Stomach (tissue), 9 donors: ENCODE measurements around the gene DIAPH3. TPM values are rescaled to one million over a fixed set of nuclear protein-coding genes. Genes with fewer than 3 reads are reported as not detected.

Experiments
- DNase-seq, 2 donors: peaks; one replicate each; pipeline versions ENCODE4 v3.0.0 to v3.0.0-alpha.2; 2013 to 2019
- H3K27ac ChIP-seq, 5 donors: fragments of 200-600 bp in 4 of 5; sonication (generic) in 4 of 5; one replicate each; pipeline ENCODE4 v1.5.1; 2013 to 2019; ENCODE audit warnings: mild to moderate bottlenecking in 1 of 5, moderate library complexity in 1 of 5
- H3K27me3 ChIP-seq, 3 donors: fragments of 200-600 bp; sonication (generic); one replicate each; pipeline ENCODE4 v1.5.1; 2017 to 2019; ENCODE audit warnings: mixed run types in 1 of 3
- H3K36me3 ChIP-seq, 4 donors: fragments of 200-600 bp; sonication (generic); 1 replicate in 3 of 4; 2 replicates in 1 of 4; pipeline ENCODE4 v1.5.1; 2016 to 2019
- H3K4me1 ChIP-seq, 4 donors: fragments of 200-600 bp; sonication (generic); one replicate each; pipeline ENCODE4 v1.5.1; 2016 to 2019
- H3K4me3 ChIP-seq, 4 donors: fragments of 200-600 bp; sonication (generic) in 3 of 4; one replicate each; pipeline ENCODE4 v1.5.1; 2016 to 2019; ENCODE audit warnings: mild to moderate bottlenecking in 1 of 4
- H3K9me3 ChIP-seq, 4 donors: fragments of 200-600 bp; sonication (generic); one replicate each; pipeline ENCODE4 v1.5.1; 2016 to 2019
- CTCF ChIP-seq, 7 experiments: fragments of 450-650 bp in 4 of 7; fragments of 200-600 bp in 3 of 7; sonication (generic) in 3 of 7; IDR thresholded peaks; one replicate each; pipeline ENCODE4 v1.5.1; 2016 to 2019; ENCODE audit warnings: antibody characterized with exemption in 7 of 7, control low read depth in 2 of 7, mild to moderate bottlenecking in 1 of 7
- EP300 ChIP-seq: sonication (generic); formaldehyde crosslinking; IDR thresholded peaks from one replicate; pipeline ENCODE4 v1.6.1; 2017; ENCODE audit warnings: antibody characterized with exemption
- POLR2A ChIP-seq, 4 donors: fragments of 450-650 bp; IDR thresholded peaks; one replicate each; pipeline ENCODE4 v1.6.1; 2016; ENCODE audit warnings: antibody characterized with exemption in 4 of 4, control low read depth in 2 of 4, mild to moderate bottlenecking in 1 of 4, moderate library complexity in 1 of 4
- POLR2AphosphoS5 ChIP-seq, 3 donors: sonication (generic); formaldehyde crosslinking; IDR thresholded peaks; one replicate each; pipeline ENCODE4 v1.6.1; 2016; ENCODE audit warnings: antibody characterized with exemption in 3 of 3
- WGBS, 5 donors: extraction: QIAGEN DNeasy Blood & Tissue Kit in 3 of 5; methylation state at CpG; one replicate each; pipeline versions ENCODE4 v1.1.5 to v1.1.7; 2013 to 2018; 5-methylcytosine and 5-hydroxymethylcytosine counted together
- intact Hi-C: fragments of 100-400 bp; cut with DNase I; formaldehyde crosslinking; loops from one replicate; pipeline ENCODE4 v1.15.1; 2023; ENCODE audit warnings: low total_unique reads
- polyA plus RNA-seq, 3 donors: library from polyadenylated mRNA; stranded (reverse); fragments of 200-250 nt; gene quantifications; one replicate each; pipeline ENCODE4 v1.2.3, GENCODE V29; 2013
- total RNA-seq, 5 donors: library from RNA; depleted of rRNA; stranded (reverse); fragments of >200 nt; gene quantifications; one replicate each; pipeline versions ENCODE4 v1.1.0 to v1.2.3, GENCODE V29; 2014 to 2016
- donor health status: healthy with polysubstance abuse.
- donor health status: Bipolar disorder and iron deficiency.
- donor health status: healthy.

The DIAPH3 gene
- total and polyA plus RNA-seq, 8 donors, result 2.5 to 12.1 (median 4.6) TPM

- no peak for DNase-seq
- 68 to 77% (median 72%) methylated on average over 3 of the region's 3 CpGs for WGBS, 5 donors
- Histone ChIP-seq H3K27me3 (no peaks in the 10 kb centered on the region), H3K4me3 (no peak overlapping the region), H3K4me1 (no peaks in the 10 kb centered on the region), H3K9me3 (no peaks in the 10 kb centered on the region), H3K36me3 (no peaks in the 10 kb centered on the region), H3K27ac (no peak overlapping the region)
- TF ChIP-seq POLR2A (IDR thresholded peaks at IDR 0.05), result no peak
- no peak for TF ChIP-seq EP300
- TF ChIP-seq CTCF (IDR thresholded peaks at IDR 0.05), result no peak
- TF ChIP-seq POLR2AphosphoS5 (IDR thresholded peaks at IDR 0.05), result no peak
- intact Hi-C loops, result no loop called here
These were observed 320.7 kb downstream of the DIAPH3 start for GRCh38 chr13:59843040-59843439.

GRCh38 chr13:59842507-59842906, 321.2 kb downstream of the DIAPH3 start:
- WGBS, 5 donors, result 95 to 99% (median 97%) methylated on average over 4 of the region's 4 CpGs
- no peak for DNase-seq
- intact Hi-C loops, result no loop called here
- Histone ChIP-seq H3K4me3 (no peak overlapping the region), H3K36me3 (no peaks in the 10 kb centered on the region), H3K4me1 (no peaks in the 10 kb centered on the region), H3K27ac (no peak overlapping the region), H3K9me3 (no peaks in the 10 kb centered on the region), H3K27me3 (no peaks in the 10 kb centered on the region)
- TF ChIP-seq EP300 (no peak), CTCF (IDR thresholded peaks at IDR 0.05) (no peak), POLR2A (IDR thresholded peaks at IDR 0.05) (no peak), POLR2AphosphoS5 (IDR thresholded peaks at IDR 0.05) (no peak)

GRCh38 chr13:59839186-59839585, 324.5 kb downstream of the DIAPH3 start:
- Histone ChIP-seq H3K4me3 (no peak overlapping the region), H3K36me3 (no peaks in the 10 kb centered on the region), H3K27me3 (no peaks in the 10 kb centered on the region), H3K27ac (no peak overlapping the region), H3K4me1 (no peaks in the 10 kb centered on the region), H3K9me3 (no peaks in the 10 kb centered on the region)
- DNase-seq, result no peak
- TF ChIP-seq POLR2A (IDR thresholded peaks at IDR 0.05) (no peak), EP300 (no peak), CTCF (IDR thresholded peaks at IDR 0.05) (no peak), POLR2AphosphoS5 (IDR thresholded peaks at IDR 0.05) (no peak)
- intact Hi-C loops, result no loop called here
- 91 to 97% (median 94%) methylated on average over 2 of the region's 2 CpGs for WGBS, 5 donors

GRCh38 chr13:59837101-59837500, 326.6 kb downstream of the DIAPH3 start:
- Histone ChIP-seq H3K9me3 (no peaks in the 10 kb centered on the region), H3K27me3 (no peaks in the 10 kb centered on the region), H3K27ac (no peak overlapping the region), H3K36me3 (no peaks in the 10 kb centered on the region), H3K4me3 (no peak overlapping the region), H3K4me1 (no peaks in the 10 kb centered on the region)
- no peak for DNase-seq
- intact Hi-C loops, result no loop called here
- WGBS, 5 donors, result 75 to 83% (median 79%) methylated on average over 3 of the region's 3 CpGs
- TF ChIP-seq POLR2AphosphoS5 (IDR thresholded peaks at IDR 0.05), result no peak
- no peak for TF ChIP-seq CTCF (IDR thresholded peaks at IDR 0.05)
